T-helper 1 cell treated with Interleukin-12 subunit alpha and Interleukin-12 subunit beta and Interleukin-4 antibody, amounts not matched to agents 30 μg/mL and 1 μg/mL, for 36 hours (primary cell): ENCODE data around the gene HOXB13.

Experiments used
- H3K27ac Mint-ChIP-seq: one replicate; pipeline ENCODE4 v1.8.0; 2021; ENCODE audit warnings: mild to moderate bottlenecking, mixed read lengths
- H3K27me3 Mint-ChIP-seq: one replicate; pipeline ENCODE4 v1.8.0; 2021; ENCODE audit warnings: low read depth, mixed read lengths
- H3K36me3 Mint-ChIP-seq: one replicate; pipeline ENCODE4 v1.8.0; 2021; ENCODE audit warnings: low read depth, mixed read lengths
- H3K4me1 Mint-ChIP-seq: one replicate; pipeline ENCODE4 v1.8.0; 2021; ENCODE audit warnings: low read depth, mixed read lengths
- H3K4me3 Mint-ChIP-seq: one replicate; pipeline ENCODE4 v1.8.0; 2021; ENCODE audit warnings: mild to moderate bottlenecking, moderate library complexity, mixed read lengths
- H3K9me3 Mint-ChIP-seq: one replicate; pipeline ENCODE4 v1.8.0; 2021; ENCODE audit warnings: mixed read lengths

The HOXB13 gene

DNA sequence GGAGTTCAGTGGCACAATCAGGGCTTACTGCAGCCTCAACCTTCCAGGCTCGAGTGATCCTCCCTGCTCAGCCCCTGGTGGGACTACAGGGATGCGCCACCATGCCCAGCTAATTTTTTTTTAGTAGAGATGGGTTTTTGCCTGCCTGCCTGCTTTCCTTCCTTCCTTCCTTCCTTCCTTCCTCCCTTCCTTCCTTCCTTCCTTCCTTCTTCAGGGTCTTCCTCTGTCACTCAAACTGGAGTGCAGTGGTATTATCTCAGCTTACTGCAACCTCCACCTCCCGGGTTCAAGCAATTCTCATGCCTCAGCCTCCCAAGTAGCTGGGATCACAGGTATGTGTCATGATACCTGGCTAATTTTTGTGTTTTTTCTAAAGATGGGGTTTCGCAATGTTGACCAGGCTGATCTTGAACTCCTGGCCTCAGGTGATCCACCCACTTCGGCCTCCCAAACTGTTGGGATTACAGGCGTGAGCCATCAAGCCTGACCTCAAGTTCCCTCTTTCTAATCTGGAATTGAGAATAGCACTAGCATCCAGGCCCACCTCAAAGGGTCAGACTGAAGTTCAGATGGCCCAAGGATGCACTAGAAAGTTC lies 51.5 kb downstream of the HOXB13 start:
- no peaks in the 10 kb centered on the region for H3K36me3 Mint-ChIP-seq
- H3K9me3 Mint-ChIP-seq: no peaks in the 10 kb centered on the region
- H3K27me3 Mint-ChIP-seq: peaks cover 71% of the 10 kb centered on the region
- no peak overlapping the region for H3K4me3 Mint-ChIP-seq
- H3K4me1 Mint-ChIP-seq: no peaks in the 10 kb centered on the region
- H3K27ac Mint-ChIP-seq: no peak overlapping the region
